Psoas muscle (tissue), 8 donors: ENCODE measurements around the gene ARHGDIA. TPM values are rescaled to one million over a fixed set of nuclear protein-coding genes. Genes with fewer than 3 reads are reported as not detected.

Experiments
- ATAC-seq, 4 donors: fragments of 200-7000 bp; cut with Tn5 transposase; one replicate each; pipeline ENCODE4 v1.9.1; 2020; ENCODE audit warnings: moderate library complexity in 3 of 4, mild to moderate bottlenecking in 2 of 4
- DNase-seq, 2 donors: peaks; one replicate each; pipeline ENCODE4 v3.0.0-alpha.2; 2020
- H3K27ac ChIP-seq: fragments of 200-600 bp; one replicate; pipeline ENCODE4 v1.8.0; 2022
- H3K27me3 ChIP-seq, 3 donors: fragments of 200-600 bp in 1 of 3; one replicate each; pipeline versions ENCODE4 v1.6.1 to v1.8.0; 2013 to 2022; ENCODE audit warnings: low read length in 2 of 3, mild to moderate bottlenecking in 2 of 3, moderate library complexity in 1 of 3; ENCODE audit not compliant: insufficient read depth in 3 of 3
- H3K36me3 ChIP-seq, 2 donors: fragments of 200-600 bp in 1 of 2; one replicate each; pipeline versions ENCODE4 v1.6.1 to v1.8.0; 2013 to 2022; ENCODE audit warnings: low read depth in 1 of 2, mild to moderate bottlenecking in 1 of 2, moderate library complexity in 1 of 2; ENCODE audit not compliant: insufficient read depth in 1 of 2
- H3K4me1 ChIP-seq: fragments of 200-600 bp; one replicate; pipeline ENCODE4 v1.8.0; 2022
- H3K4me3 ChIP-seq: fragments of 200-600 bp; one replicate; pipeline ENCODE4 v1.8.0; 2022; ENCODE audit warnings: mild to moderate bottlenecking
- H3K9me3 ChIP-seq: fragments of 200-600 bp; one replicate; pipeline ENCODE4 v1.8.0; 2022
- WGBS, 3 donors: extraction: QIAGEN DNeasy Blood & Tissue Kit; methylation state at CpG; one replicate each; pipeline versions ENCODE4 v1.1.6 to v1.1.7; 2013; 5-methylcytosine and 5-hydroxymethylcytosine counted together
- intact Hi-C, 2 donors: fragments of 100-400 bp; cut with DNase I; formaldehyde crosslinking; loops; one replicate each; pipeline versions ENCODE4 v1.11.0 to v1.14.2; 2022
- polyA plus RNA-seq, 3 donors: library from polyadenylated mRNA; stranded (reverse); fragments of 200-250 nt; gene quantifications; one replicate each; pipeline ENCODE4 v1.2.3, GENCODE V29; 2013
- total RNA-seq, 4 donors: library from RNA; stranded (reverse); fragmentation: NEBNext Ultra II Directional in 2 of 4; extraction: Animal tissue kit (Norgen Biotek cat#: 25700) in 2 of 4; gene quantifications; one replicate each; pipeline versions ENCODE4 v1.2.1 to v1.2.4, GENCODE V29; 2021 to 2023
- TF ChIP-seq, protein P1 (sequence below): fragments of 200-600 bp; IDR thresholded peaks from one replicate; pipeline ENCODE4 v1.8.0; 2022; ENCODE audit warnings: antibody characterized with exemption
- donor health status: healthy with polysubstance abuse.
- donor health status: DM: no; HTN: no; CAD: no; lungs with moderate emphysema.
- donor health status: Bipolar disorder and iron deficiency.
- donor health status: healthy.
- donor health status: DM: yes; HTN: yes; CAD: no.
- donor health status: DM: no; HTN: no; CAD: no.
- donor health status: DM: no; HTN: no; CAD: no.
- donor health status: DM: yes; HTN: yes; CAD: no.

ARHGDIA gene
- total and polyA plus RNA-seq, 7 donors: 79.1 to 268 (median 149) TPM

DNA sequence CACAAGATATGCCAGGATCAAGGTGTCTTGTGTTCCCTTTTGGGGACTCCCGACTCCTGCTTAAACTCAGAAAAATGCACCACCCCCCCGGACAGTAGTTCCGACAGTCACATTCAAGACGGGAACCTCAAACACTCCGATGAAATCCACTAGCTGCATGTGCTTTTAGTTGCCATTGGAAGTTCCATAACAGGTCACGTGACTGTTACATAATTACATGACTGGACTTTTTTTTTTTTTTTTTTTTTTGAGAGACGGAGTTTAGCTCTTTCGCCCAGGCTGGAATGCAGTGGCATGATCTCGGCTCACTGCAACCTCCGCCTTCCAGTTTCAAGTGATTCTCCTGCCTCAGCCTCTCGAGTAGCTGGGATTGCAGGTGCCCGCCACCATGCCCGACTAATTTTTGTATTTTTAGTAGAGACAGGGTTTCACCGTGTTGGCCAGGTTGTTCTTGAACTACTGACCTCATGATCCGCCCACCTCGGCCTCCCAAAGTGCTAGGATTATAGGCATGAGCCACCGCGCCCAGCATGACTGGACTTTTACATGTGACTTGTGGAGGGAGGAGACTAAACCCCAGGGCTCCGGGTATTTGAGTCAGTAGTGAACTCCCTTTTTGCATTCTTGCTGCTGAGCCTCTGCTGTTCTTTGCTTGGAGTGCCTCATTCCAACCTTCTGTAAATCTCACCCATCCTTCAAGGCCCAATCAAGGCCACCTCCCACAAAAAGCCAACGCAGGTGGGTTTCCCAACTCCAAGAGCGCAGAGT is 45.3 kb upstream of the ARHGDIA start:
- ATAC-seq (no peak), DNase-seq (no peak)
- Histone ChIP-seq H3K9me3 (no peaks in the 10 kb centered on the region), H3K27ac (no peak overlapping the region), H3K36me3 (peaks cover 5 to 67% of the 10 kb centered on the region in 2 donors), H3K4me3 (peak overlapping the region; percentile 76), H3K27me3 (no peaks in the 10 kb centered on the region), H3K4me1 (peaks cover 49% of the 10 kb centered on the region)
- intact Hi-C loops: no loop called here
- TF ChIP-seq, protein P1, sequence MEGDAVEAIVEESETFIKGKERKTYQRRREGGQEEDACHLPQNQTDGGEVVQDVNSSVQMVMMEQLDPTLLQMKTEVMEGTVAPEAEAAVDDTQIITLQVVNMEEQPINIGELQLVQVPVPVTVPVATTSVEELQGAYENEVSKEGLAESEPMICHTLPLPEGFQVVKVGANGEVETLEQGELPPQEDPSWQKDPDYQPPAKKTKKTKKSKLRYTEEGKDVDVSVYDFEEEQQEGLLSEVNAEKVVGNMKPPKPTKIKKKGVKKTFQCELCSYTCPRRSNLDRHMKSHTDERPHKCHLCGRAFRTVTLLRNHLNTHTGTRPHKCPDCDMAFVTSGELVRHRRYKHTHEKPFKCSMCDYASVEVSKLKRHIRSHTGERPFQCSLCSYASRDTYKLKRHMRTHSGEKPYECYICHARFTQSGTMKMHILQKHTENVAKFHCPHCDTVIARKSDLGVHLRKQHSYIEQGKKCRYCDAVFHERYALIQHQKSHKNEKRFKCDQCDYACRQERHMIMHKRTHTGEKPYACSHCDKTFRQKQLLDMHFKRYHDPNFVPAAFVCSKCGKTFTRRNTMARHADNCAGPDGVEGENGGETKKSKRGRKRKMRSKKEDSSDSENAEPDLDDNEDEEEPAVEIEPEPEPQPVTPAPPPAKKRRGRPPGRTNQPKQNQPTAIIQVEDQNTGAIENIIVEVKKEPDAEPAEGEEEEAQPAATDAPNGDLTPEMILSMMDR: no peak
- WGBS, 3 donors: 75 to 82% (median 77%) methylated on average over 21 of the region's 21 CpGs

DNA sequence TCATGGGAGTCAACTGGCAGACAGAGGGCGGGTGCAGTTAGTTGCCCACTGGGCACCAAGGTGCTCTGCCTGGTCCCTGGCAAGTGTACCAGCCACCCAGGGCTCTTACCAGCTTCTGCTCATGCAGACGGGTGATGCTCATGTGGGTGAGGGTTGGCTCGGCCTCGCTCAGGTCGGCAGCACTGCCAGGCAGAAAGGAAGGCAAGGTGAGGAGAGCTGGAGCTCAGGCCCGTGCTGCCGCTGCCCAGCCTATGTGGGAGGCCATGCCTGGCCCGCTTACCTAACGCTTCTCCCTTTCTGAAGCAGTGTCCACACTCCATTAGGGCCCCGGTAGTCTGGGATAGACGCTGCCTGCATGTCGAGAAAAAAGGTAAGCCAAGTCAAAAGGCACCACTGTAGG is 44.2 kb upstream of the ARHGDIA start:
- Histone ChIP-seq H3K9me3 (no peaks in the 10 kb centered on the region), H3K27ac (no peak overlapping the region), H3K27me3 (no peaks in the 10 kb centered on the region), H3K4me3 (no peak overlapping the region), H3K36me3 (peaks cover 5 to 57% of the 10 kb centered on the region in 2 donors), H3K4me1 (peaks cover 41% of the 10 kb centered on the region)
- DNase-seq (no peak), ATAC-seq (no peak)
- intact Hi-C loops: no loop called here
- TF ChIP-seq, protein P1: no peak
- WGBS, 3 donors: 93 to 94% (median 94%) methylated on average over 12 of the region's 12 CpGs

GRCh38 chr17:81914103-81914850 is 43.1 kb upstream of the ARHGDIA start:
- Histone ChIP-seq H3K27me3 (no peaks in the 10 kb centered on the region), H3K4me3 (no peak overlapping the region), H3K36me3 (peaks cover 5 to 46% of the 10 kb centered on the region in 2 donors), H3K9me3 (no peaks in the 10 kb centered on the region), H3K4me1 (peaks cover 36% of the 10 kb centered on the region), H3K27ac (no peak overlapping the region)
- TF ChIP-seq, protein P1: no peak
- no peak for ATAC-seq
- WGBS, 3 donors: 93 to 95% (median 95%) methylated on average over 34 to 36 of the region's 36 CpGs
- intact Hi-C loops: no loop called here
- DNase-seq: no peak

- no peak for DNase-seq
- no peak for ATAC-seq
- WGBS, 3 donors: 92% methylated on average over 31 of the region's 31 CpGs
- Histone ChIP-seq H3K4me1 (peaks cover 29% of the 10 kb centered on the region), H3K27me3 (no peaks in the 10 kb centered on the region), H3K36me3 (peaks cover 5 to 46% of the 10 kb centered on the region in 2 donors), H3K4me3 (no peak overlapping the region), H3K9me3 (no peaks in the 10 kb centered on the region), H3K27ac (no peak overlapping the region)
- TF ChIP-seq, protein P1: no peak
- intact Hi-C loops: no loop called here
These were observed 42.4 kb upstream of the ARHGDIA start for GRCh38 chr17:81913394-81914102.
